GM19395 (cell line): ENCODE data around the gene AADACL2.
"Not testable (repeated sequence)": the region's sequence is repeated elsewhere in the genome, so short reads cannot be mapped to it uniquely, and the experiment has no call there.

ENCODE experiments used
- ATAC-seq: cut with Tn5 transposase; IDR thresholded peaks from one replicate; pipeline ENCODE4 v1.9.1; 2021; ENCODE audit warnings: mild to moderate bottlenecking, moderate library complexity; ENCODE audit not compliant: unreplicated experiment

The AADACL2 gene

DNA sequence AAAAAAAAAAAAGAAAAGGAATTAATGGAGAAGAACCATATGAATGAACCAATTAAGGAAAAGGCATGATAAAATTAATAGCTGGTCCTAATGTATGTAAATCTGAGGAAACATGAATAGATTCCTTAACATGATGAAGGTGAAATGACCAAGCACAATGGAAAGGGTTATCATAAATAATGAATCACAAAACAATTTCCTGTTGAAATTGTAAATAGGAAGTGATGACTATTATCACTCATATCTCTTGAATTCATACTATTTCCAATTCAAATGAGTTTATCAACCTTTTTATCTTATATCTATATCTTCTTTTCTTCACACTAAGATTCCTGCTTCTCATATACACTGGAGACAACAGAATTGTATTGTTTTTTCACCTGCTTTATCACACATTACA, 32.0 kb downstream of the AADACL2 start:
- ATAC-seq: no peak

DNA sequence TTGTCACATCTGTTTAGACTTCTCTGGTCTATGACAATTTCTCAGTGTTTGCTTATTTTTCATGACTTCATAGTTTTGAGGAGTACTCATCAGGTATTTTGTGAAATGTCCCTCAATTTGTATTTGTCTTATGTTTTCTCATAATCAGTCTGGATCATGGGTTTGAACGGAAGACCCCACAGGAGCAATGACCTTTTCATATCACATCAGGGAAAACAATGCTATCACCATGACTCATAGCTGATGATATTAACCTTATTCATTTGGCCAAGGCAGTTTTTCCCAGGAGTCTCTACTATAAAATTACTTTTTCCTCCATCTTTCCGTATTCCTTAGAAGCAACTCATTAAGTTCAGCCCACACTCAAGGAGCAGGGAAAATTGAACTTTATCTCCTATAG, 32.7 kb downstream of the AADACL2 start:
- ATAC-seq: no peak

DNA sequence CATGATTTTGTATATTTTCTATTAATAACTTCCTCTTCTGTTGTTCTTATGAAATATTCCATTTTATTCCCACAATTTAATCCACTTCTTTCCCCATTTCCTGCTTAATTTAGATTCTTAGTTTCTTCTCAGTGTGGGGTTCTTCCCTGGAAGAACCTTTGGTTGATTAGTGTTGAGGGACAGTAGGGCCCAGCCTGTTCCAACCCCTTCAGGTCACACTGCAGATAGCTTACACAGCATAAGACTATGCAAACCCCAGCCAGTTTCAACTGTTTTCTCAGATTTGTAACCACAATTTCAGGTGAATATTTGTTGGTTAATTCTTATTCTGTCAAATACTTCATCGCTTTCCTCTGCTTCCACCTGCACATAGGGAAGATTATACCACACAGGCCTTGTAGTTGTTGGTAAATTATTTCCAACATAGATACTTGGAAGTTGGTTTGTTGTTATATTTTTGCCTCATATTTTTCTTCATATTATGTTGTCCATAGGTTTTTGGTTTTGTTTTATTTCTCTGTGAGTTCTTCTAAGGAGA, 34.7 kb downstream of the AADACL2 start:
- no peak for ATAC-seq

GRCh38 chr3:151769175-151769574, 35.4 kb downstream of the AADACL2 start:
- no peak for ATAC-seq

- no peak for ATAC-seq
These were observed 37.2 kb downstream of the AADACL2 start for GRCh38 chr3:151770956-151771355.

GRCh38 chr3:151772825-151773480, 39.2 kb downstream of the AADACL2 start:
- ATAC-seq: no peak

DNA sequence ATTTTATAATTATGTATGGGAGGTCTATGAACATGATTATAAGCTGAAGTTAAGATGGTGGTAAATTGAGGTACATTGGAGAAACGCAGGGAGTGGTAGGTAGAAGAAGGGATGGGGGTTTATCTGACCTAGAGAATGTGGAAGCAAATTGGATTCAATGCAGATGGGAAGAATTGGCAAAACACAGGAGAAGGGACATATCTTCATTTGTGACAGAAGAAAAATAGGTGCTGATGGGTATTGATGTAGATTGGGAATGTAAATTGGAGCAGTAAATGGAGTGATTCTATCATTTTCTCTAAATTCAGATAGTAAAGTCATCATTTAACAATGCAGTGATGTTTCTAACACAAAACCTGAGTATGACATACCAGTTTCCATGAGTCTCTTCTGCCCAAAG, 40.5 kb downstream of the AADACL2 start:
- no peak for ATAC-seq

GRCh38 chr3:151774910-151775309, 41.2 kb downstream of the AADACL2 start:
- ATAC-seq: no peak

DNA sequence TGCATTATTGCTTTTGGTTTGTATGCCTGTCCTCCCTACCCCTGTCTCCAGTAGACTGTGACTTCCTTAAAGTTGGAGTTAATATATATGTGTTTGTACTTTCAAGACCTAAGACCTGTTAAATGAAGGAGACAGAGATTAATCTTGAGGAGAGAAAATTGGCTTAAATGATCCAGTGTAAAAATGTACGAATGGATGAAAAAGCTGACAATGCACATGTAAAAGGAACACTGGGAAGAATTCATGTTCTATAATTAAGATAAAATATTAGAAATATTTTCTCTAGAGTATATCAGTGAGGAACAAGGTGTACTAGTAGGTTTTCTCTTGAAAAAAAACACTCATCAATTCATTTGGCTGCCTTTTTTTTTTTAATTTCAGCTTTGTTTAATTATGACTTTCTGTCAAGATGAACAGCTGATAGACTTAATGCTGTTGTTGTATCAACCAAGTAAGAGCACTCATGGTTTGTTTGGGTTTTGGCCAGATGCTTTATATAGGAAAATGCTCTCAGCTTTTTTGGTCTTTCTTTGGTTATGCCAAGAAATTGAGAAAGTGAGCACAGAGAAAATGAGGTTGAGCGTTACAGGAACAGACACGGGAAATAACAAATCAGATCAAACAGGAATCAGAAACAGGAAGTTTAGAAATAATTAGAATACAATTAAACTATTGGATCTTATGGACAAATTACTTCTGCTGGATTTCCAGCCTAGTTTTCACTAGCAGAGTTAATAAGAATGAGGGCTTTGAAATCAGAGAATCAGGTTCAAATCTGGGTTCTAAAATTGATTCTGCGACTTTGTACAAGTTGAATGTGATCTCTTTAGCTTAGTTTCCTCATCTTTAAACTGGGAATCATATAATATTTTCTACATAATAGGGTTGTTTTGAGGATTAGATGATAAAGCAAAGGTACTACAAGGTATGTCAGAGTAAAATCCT, 41.9 kb downstream of the AADACL2 start:
- ATAC-seq: no peak

DNA sequence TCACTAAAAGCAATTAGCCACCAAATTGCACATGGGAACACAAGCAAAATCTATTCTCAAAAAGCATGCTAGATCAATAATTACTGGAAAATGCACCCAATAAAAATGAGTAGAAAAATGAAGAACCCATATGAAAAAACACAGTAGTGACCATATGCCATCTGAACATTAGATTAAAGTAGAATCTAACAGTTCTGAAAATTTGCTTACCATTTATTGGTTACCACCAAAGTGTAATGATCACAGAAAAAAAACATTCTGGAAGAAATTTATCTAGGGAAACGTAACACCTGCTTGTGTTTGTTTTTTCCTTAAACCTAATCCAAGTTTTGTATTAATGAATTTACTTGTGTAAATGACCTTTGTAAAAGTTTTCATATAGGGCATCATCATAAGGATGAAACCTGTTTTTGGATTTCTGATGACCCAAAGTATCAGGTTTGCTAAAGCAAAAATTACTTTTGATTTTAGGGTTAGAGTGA, 42.6 kb downstream of the AADACL2 start:
- ATAC-seq: no peak

DNA sequence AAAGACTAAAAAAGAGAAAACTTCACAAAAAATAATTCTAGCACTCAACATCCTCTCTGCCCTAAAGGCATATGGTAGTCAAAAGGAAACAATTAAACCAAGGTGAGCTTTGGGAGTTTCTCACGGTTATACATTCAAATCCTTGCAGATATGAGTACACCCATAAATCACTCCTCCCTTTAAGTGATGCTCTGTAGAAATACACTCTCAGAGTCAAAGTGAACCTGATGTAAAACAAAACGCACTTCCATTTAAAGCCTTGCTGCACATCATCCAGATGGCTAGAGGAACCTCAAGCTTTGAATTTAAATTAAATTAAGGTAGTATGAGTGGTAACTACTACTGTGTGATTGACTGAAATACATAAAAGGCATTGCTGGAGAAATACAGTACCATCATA, 44.2 kb downstream of the AADACL2 start:
- no peak for ATAC-seq

DNA sequence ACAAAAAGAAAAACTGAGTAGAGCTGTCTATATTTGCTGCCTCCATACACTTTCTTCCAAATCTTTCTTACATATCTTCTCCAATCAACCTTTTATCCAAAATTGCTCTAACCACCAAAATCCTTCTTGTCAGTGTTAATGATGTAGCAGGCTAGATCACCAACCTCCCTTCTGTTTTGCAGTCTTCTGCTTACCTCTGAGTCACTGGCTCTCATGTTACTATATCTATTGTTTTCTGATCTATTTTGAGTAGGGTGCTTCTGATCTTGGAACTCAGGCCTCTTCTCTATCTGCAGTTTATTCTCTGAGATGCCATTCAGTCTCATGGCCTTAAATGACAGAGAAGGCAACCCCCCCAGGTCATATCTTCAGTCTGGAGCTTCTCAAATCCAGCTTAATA, 53.9 kb downstream of the AADACL2 start:
- no peak for ATAC-seq

DNA sequence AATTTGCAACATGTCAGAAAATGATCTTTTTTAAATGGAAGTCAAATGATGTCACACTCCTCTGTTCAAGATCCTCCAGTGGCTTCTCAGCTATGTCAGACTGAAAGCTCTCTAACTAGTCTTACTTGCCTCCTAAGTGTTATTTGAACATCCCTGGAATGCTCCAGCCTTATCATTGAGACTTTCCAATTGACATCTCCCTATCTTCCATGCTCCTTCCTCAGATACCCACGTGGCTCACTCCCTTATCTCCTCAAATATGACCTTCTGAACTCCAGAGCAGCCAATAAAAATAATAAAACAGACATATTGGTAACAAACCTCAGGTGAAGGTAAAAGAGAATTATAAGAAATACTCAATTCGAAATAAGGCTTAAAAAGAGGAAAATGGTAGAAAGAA, 54.7 kb downstream of the AADACL2 start:
- ATAC-seq: no peak

DNA sequence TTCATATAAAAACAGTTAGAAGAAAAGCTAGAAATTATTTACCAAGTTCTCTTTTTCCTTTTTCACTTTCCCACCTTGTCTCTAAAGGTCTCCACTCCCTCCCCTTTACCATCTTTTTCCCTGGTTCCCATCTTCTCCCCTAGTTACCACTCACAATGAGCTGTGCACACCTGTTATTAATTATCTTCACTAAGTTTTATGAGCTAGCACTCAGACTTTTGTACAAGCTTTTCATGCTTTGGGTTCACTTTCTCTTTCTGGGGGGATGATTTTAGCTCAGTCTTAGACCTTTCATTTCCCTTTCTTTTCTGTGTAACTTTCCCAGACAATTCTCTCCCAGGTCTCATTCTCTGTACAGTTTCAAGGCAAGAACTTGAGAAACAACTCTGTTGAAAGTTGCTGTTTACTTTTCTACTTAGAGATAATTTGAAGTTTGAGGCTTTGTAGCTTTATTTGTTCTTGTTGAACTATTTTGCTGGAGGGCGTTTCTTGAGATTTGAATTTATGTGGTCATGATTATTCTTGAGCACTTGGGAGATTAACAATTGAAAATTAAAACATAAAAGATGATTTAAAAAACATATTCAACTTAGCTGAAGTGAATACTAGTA, 56.2 kb downstream of the AADACL2 start:
- no peak for ATAC-seq

- not testable (repeated sequence) for ATAC-seq
These were observed 57.0 kb downstream of the AADACL2 start for GRCh38 chr3:151790763-151791162.

- ATAC-seq: no peak
These were observed 58.7 kb downstream of the AADACL2 start for GRCh38 chr3:151792411-151792810.

DNA sequence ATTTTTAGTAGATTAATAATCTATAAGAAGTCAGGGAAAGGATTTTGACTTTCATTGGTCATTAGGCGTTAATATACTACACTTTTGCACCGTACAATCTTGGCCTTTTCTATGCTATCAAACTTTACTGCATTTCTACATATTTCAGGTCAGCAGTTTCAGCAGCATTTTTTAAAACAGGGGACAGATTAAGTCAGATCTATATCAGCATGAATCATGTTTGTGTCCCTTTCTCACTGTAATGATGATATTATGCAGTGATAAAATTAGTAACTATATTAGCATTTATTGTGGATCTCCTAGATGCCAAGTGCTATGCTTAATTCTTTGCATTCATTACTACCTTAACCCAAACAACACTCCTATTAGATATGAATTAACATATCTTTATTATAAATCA, 59.9 kb downstream of the AADACL2 start:
- no peak for ATAC-seq

GRCh38 chr3:151794080-151794479, 60.4 kb downstream of the AADACL2 start:
- ATAC-seq: no peak

DNA sequence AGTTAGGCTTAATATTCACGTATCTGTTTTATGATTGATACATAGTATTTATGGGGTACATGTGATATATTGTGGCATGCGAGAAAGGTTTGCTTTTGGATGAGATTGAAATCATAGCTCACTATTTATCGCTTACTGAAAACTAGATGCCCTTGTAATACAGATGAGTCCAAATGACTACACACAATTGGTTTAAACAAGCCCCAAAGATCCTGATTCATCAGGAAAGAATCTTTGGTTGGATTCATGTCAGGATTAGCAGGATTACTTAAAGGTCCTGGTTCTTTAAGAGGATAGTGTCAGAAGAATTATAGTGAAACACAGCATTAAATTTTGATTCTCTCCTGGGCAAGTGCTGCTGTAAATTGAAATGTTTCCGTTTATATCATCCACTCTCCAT, 61.5 kb downstream of the AADACL2 start:
- no peak for ATAC-seq

DNA sequence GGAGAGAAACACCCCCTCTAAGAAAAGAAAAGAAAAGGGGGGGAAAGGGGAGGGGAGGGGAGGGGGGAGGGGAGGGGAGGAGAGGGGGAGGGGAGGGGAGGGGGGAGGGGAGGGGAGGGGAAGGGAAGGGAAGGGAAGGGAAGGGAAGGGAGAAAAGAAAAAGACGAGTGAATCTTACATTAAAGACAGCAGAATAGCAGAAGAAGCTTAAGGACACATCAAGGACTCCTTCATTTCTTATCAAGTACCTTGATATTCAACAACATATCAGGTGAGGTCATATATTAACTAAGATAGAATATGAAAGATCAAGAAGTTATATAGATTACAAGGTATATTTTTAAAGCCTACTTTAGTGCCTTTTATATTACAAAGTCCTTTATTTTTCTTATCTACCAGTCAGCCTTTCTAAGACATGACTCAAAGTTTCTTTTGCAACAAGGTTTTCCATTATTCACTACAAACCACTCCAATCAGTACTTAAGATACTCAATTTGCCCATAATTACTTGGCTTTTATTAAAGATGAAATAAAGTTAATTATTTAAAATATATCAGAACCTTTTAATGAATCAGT, 62.5 kb downstream of the AADACL2 start:
- no peak for ATAC-seq

DNA sequence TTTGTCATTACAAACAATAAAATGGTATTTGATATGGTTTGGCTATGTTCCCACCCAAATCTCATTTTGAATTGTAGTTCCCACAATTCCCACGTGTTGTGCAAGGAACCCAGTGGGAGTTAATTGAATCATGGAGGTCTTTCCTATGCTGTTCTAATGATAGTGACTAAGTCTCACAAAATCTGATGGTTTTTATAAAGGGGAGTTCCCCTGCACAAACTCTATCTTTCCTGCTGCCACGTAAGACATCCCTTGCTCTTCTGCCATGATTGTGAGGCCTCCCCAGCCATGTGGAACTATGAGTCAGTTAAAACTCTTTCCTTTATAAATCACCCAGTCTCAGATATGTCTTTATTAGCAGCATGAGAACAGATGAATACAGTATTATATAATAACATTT, 64.7 kb downstream of the AADACL2 start:
- no peak for ATAC-seq
